ENCODE data around the gene SNU13.

- TF ChIP-seq CTCF (IDR thresholded peaks at IDR 0.05) (no peak), POLR2A (IDR thresholded peaks at IDR 0.05) (no peak)
Measured at GRCh38 chr22:41657709-41658108, 31.0 kb downstream of the SNU13 start.
